ENCODE measurements around the gene ZBTB32. TPM values are rescaled to one million over a fixed set of nuclear protein-coding genes. Genes with fewer than 3 reads are reported as not detected.

Gene ZBTB32
- total RNA-seq, 3 donors from 2014 or later, result 0.33 TPM; not detected in 2

DNA sequence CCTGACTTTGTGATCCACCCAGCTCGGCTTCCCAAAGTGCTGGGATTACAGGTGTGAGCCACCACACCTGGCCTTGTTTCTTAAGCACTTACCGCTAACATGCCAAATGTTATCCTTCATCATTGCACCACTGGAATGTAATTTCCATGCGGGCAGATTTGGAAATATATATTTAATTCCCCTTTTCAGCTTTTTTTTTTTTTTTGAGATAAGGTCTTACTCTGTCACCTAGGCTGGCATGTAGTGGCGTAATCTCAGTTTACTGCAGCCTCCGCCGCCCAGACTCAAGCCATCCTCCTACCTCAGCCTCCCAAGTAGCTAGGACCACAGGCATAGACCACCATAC is 42.4 kb upstream of the ZBTB32 start:
- Histone ChIP-seq H3K27me3 (no peaks in the 10 kb centered on the region), H3K4me1 (no peaks in the 10 kb centered on the region), H3K9me3 (no peaks in the 10 kb centered on the region), H3K27ac (no peak overlapping the region), H3K36me3 (no peaks in the 10 kb centered on the region), H3K4me3 (no peak overlapping the region)
- DNase-seq (ENCODE audit: low spot score in 2 of 2), result no peak
- TF ChIP-seq POLR2A (IDR thresholded peaks at IDR 0.05) (no peak), POLR2AphosphoS5 (IDR thresholded peaks at IDR 0.05) (no peak)
- TF ChIP-seq, protein P1, sequence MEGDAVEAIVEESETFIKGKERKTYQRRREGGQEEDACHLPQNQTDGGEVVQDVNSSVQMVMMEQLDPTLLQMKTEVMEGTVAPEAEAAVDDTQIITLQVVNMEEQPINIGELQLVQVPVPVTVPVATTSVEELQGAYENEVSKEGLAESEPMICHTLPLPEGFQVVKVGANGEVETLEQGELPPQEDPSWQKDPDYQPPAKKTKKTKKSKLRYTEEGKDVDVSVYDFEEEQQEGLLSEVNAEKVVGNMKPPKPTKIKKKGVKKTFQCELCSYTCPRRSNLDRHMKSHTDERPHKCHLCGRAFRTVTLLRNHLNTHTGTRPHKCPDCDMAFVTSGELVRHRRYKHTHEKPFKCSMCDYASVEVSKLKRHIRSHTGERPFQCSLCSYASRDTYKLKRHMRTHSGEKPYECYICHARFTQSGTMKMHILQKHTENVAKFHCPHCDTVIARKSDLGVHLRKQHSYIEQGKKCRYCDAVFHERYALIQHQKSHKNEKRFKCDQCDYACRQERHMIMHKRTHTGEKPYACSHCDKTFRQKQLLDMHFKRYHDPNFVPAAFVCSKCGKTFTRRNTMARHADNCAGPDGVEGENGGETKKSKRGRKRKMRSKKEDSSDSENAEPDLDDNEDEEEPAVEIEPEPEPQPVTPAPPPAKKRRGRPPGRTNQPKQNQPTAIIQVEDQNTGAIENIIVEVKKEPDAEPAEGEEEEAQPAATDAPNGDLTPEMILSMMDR (IDR thresholded peaks at IDR 0.05), result no peak
- intact Hi-C loops (cut with DNase I; ENCODE audit: low total_unique reads), result no loop called here

DNA sequence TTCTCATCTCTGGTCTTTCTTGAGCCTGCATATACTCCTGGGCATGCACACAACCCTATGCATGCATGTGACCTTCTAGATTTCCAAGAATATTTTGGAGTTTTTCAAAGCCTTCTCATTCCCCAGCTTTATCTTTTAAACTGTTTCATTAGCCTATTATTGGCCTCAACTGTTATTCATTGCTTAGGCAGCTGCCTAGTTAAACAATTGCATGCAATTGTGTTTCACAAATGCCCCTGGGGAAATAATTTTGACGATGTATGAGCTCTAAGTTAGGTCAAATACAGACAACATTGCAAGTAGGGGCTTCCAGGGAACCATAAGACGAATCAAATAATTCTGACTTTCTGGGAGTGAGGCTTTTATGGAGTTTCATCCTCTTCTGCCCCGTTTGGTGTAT is 40.4 kb upstream of the ZBTB32 start:
- intact Hi-C loops (cut with DNase I; ENCODE audit: low total_unique reads), result no loop called here

DNA sequence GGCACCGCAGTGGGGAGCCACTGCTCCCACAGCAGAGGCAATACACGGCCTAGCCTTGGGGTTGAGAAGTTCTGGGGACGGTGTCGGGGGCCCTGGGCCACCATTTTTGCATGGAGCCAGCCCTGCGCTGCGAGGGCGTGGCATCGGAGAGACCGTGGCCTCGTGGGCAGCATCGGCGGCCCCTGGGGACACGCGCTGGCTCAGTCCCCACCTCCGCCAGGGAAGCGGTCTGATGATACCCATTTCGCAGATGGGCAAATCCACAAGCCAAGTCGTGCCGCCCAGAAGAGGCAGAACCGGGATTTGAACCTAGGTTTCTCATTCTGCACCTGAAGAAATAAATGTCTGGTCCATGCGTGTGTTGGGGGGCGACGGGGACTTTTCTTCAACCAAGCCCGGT is 39.2 kb upstream of the ZBTB32 start:
- Histone ChIP-seq H3K36me3 (no peaks in the 10 kb centered on the region), H3K9me3 (no peaks in the 10 kb centered on the region), H3K4me1 (no peaks in the 10 kb centered on the region), H3K27me3 (peaks cover 0 to 9% of the 10 kb centered on the region in 2 donors), H3K4me3 (no peak overlapping the region), H3K27ac (no peak overlapping the region)
- intact Hi-C loops (cut with DNase I; ENCODE audit: low total_unique reads), result no loop called here
- no peak for DNase-seq (ENCODE audit: low spot score in 2 of 2)
- TF ChIP-seq POLR2AphosphoS5 (IDR thresholded peaks at IDR 0.05) (no peak), POLR2A (IDR thresholded peaks at IDR 0.05) (no peak)
- TF ChIP-seq, protein P1 (IDR thresholded peaks at IDR 0.05), result no peak

More for the DNA sequence above, 40.4 kb upstream of the ZBTB32 start:
- no peaks in the 10 kb centered on the region for H3K9me3 ChIP-seq
- H3K4me1 ChIP-seq, result no peaks in the 10 kb centered on the region
- no peaks in the 10 kb centered on the region for H3K36me3 ChIP-seq
- no peak overlapping the region for H3K4me3 ChIP-seq
- TF ChIP-seq, protein P1 (IDR thresholded peaks at IDR 0.05), result no peak
- no peak for TF ChIP-seq POLR2A (IDR thresholded peaks at IDR 0.05)
- no peak overlapping the region for H3K27ac ChIP-seq
- no peak for DNase-seq (ENCODE audit: low spot score in 2 of 2)
- H3K27me3 ChIP-seq, result peaks cover 0 to 4% of the 10 kb centered on the region in 2 donors

DNA sequence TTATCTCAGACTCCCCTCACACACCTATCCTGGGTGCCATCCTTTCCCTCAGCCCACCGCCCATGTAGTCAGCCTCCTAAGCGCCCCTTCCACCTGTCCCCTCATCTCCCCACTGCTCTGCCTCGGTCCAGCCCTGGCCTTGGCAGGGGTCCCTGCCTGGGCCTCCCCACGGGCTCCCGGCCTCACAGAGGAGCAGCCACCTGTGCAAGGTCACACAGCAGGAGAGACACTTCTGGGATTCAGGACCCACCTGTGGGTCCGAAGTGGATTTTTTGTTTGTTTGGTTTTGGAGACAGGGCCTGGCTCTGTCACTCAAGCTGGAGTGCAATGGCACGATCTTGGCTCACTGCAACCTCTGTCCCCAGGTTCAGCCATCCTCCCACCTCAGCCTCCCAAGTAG is 38.8 kb upstream of the ZBTB32 start:
- no peaks in the 10 kb centered on the region for H3K9me3 ChIP-seq
- H3K27me3 ChIP-seq, result peaks cover 0 to 9% of the 10 kb centered on the region in 2 donors
- no peak overlapping the region for H3K27ac ChIP-seq
- H3K36me3 ChIP-seq, result no peaks in the 10 kb centered on the region
- H3K4me3 ChIP-seq, result no peak overlapping the region
- no peaks in the 10 kb centered on the region for H3K4me1 ChIP-seq
- TF ChIP-seq POLR2AphosphoS5 (IDR thresholded peaks at IDR 0.05) (no peak), POLR2A (IDR thresholded peaks at IDR 0.05) (no peak)
- TF ChIP-seq, protein P1 (IDR thresholded peaks at IDR 0.05), result no peak
- intact Hi-C loops (cut with DNase I; ENCODE audit: low total_unique reads), result no loop called here
- no peak for DNase-seq (ENCODE audit: low spot score in 2 of 2)

DNA sequence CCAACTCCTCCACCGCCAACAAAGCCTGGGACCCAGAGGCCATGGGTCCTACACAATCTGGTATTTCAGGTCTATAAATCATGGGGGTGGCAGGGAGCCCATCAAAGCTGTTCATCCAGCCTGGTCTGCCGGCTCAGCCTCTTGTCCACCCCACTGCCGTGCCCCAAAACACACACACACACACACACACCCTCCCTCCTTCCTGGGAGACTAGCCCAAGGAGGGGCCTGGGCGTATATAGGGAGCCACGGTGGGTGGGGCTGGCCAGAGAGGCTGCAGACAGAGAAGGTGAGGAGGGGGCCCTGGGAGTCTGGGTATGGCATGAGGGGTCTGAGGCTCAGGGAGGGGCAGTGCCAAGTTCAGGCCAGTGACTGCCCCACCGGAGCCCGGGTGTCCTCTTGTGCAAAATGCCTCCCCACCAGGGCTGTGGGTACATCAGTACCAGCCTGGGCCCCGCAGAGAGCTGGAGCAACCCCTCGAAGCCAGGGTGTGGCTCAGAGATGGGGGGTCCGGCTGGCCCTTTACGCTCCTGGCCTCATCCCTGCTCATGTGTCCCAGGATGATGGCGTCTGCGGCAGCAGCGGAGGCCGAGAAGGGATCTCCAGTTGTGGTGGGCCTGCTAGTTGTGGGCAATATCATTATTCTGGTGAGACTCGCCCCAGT is 38.0 kb upstream of the ZBTB32 start, which contains the start of gene UPK1A:
TSS of gene UPK1A (plus strand) at position 267 of the 663 bp plus-strand sequence. CDS start at position 563, 296 bp downstream.
- TF ChIP-seq POLR2A (IDR thresholded peaks at IDR 0.05), result no peak
- TF ChIP-seq POLR2AphosphoS5 (IDR thresholded peaks at IDR 0.05), result no peak
- TF ChIP-seq, protein P1 (IDR thresholded peaks at IDR 0.05), result no peak
- H3K9me3 ChIP-seq, result no peaks in the 10 kb centered on the region
- no peaks in the 10 kb centered on the region for H3K36me3 ChIP-seq
- intact Hi-C loops (cut with DNase I; ENCODE audit: low total_unique reads), result no loop called here
- H3K27me3 ChIP-seq, result peaks cover 0 to 9% of the 10 kb centered on the region in 2 donors
- no peak within 1 kb of the TSS for H3K27ac ChIP-seq
- DNase-seq (ENCODE audit: low spot score in 2 of 2), result no peak
- H3K4me3 ChIP-seq, result no peak within 1 kb of the TSS
- H3K4me1 ChIP-seq, result no peaks in the 10 kb centered on the region

Data from breast epithelium (tissue), 4 donors.